Measurements from ENCODE around the gene ITGB7. TPM values are rescaled to one million over a fixed set of nuclear protein-coding genes. Genes with fewer than 3 reads are reported as not detected.

The ITGB7 gene
- total RNA-seq, 1 donor from 2014 or later: 1.3 TPM

DNA sequence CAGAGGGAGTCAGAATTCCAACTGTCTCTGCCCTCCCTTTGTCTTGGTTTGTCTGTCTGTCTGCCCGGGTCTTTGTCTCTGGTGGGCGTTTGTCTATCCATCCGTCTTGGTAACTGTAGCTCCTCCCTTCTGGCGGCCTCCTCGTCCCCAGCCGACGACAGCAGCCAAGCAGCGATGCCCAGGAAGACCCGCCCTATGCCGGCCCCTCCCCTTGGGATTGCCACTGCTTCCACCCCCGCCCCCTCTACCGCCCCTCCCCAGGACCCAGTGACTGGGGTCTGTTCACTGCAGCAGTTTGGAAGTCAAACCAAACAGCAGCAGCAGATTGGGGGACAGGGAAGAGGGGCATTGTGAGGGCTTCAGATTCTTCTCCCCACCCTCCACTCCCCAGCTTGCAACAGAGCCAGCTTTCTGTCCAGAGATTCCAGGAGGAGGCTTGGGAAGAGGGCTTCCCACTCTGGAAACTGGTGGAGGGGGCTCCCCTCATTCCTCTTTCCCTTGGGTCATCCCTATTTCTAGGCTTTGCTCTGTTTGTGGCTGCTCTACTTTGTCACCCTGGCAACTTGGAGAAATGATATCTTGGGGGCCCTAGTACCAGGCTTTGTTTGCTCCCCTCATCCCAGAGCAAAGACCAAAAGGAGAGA, 27.3 kb upstream of the ITGB7 start:
- Mint-ChIP-seq H3K27me3 (ENCODE audit: low read depth, unreplicated experiment) (peaks cover 10% of the 10 kb centered on the region), H3K27ac (ENCODE audit: unreplicated experiment) (peak overlapping the region; percentile 34), H3K9me3 (ENCODE audit: unreplicated experiment) (no peaks in the 10 kb centered on the region), H3K36me3 (ENCODE audit: low read depth, unreplicated experiment) (peaks cover 3% of the 10 kb centered on the region), H3K4me1 (ENCODE audit: low read depth, unreplicated experiment) (peaks cover 21% of the 10 kb centered on the region), H3K4me3 (ENCODE audit: unreplicated experiment) (no peak overlapping the region)
- peaks cover 24% of the 10 kb centered on the region for H3K4me1 ChIP-seq (ENCODE audit: insufficient read depth, low read length)
- no peaks in the 10 kb centered on the region for H3K9me3 ChIP-seq (ENCODE audit: insufficient read depth, low read depth, low read length)
- FAIRE-seq (no peak), DNase-seq (ENCODE audit: low read depth) (no peak)
- TF ChIP-seq, protein P1, sequence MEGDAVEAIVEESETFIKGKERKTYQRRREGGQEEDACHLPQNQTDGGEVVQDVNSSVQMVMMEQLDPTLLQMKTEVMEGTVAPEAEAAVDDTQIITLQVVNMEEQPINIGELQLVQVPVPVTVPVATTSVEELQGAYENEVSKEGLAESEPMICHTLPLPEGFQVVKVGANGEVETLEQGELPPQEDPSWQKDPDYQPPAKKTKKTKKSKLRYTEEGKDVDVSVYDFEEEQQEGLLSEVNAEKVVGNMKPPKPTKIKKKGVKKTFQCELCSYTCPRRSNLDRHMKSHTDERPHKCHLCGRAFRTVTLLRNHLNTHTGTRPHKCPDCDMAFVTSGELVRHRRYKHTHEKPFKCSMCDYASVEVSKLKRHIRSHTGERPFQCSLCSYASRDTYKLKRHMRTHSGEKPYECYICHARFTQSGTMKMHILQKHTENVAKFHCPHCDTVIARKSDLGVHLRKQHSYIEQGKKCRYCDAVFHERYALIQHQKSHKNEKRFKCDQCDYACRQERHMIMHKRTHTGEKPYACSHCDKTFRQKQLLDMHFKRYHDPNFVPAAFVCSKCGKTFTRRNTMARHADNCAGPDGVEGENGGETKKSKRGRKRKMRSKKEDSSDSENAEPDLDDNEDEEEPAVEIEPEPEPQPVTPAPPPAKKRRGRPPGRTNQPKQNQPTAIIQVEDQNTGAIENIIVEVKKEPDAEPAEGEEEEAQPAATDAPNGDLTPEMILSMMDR (IDR thresholded peaks at IDR 0.05; ENCODE audit: insufficient read depth, low read depth, low read length): no peak
- no peak for TF ChIP-seq EZH2 (IDR thresholded peaks at IDR 0.05; ENCODE audit: insufficient read depth, low read length)
- H3K36me3 ChIP-seq (ENCODE audit: insufficient read depth, low read length): no peaks in the 10 kb centered on the region
- H3K9ac ChIP-seq (ENCODE audit: low read length): no peak overlapping the region
- no peak overlapping the region for H3K4me3 ChIP-seq (ENCODE audit: insufficient read depth, low read depth, low read length)
- peak overlapping the region; percentile 50 for H2AFZ ChIP-seq (ENCODE audit: low read depth, low read length)
- no peaks in the 10 kb centered on the region for H3K79me2 ChIP-seq (ENCODE audit: insufficient read depth, low read length)
- H3K27ac ChIP-seq (ENCODE audit: low read depth, low read length): no peak overlapping the region
- peak overlapping the region; percentile 32 for H3K4me2 ChIP-seq (ENCODE audit: low read length)
- no peaks in the 10 kb centered on the region for H4K20me1 ChIP-seq (ENCODE audit: insufficient read depth, low read length)
- peaks cover 16% of the 10 kb centered on the region for H3K27me3 ChIP-seq (ENCODE audit: insufficient read depth, low read length)

DNA sequence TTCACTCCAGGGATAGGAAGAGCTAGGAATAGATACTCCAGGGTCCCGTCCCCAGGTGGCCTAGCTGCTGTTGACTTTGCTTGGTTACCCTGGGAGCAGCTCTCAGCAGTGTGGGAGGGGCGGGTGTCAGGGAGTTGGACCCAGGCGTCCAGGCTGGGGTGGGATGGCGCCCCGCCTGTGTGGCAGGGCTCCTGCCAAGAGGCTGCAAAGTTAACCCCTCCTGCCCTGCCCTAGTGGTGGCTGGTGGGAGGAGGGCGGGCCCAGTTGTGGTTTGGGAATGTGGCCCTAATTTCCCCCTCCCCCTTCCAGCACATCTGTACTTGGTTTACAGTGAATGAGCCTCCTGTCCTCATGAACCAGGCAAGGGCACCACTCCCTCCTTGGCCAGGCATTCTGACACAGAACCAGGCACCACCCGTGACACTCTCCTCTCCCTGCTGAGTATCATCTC, 26.6 kb upstream of the ITGB7 start:
- peak overlapping the region; percentile 32 for H3K4me2 ChIP-seq (ENCODE audit: low read length)
- H2AFZ ChIP-seq (ENCODE audit: low read depth, low read length): peak overlapping the region; percentile 50
- no peak overlapping the region for H3K4me3 ChIP-seq (ENCODE audit: insufficient read depth, low read depth, low read length)
- H4K20me1 ChIP-seq (ENCODE audit: insufficient read depth, low read length): no peaks in the 10 kb centered on the region
- no peak overlapping the region for H3K9ac ChIP-seq (ENCODE audit: low read length)
- H3K79me2 ChIP-seq (ENCODE audit: insufficient read depth, low read length): no peaks in the 10 kb centered on the region
- peaks cover 3% of the 10 kb centered on the region for H3K36me3 Mint-ChIP-seq (ENCODE audit: low read depth, unreplicated experiment)
- H3K9me3 Mint-ChIP-seq (ENCODE audit: unreplicated experiment): no peaks in the 10 kb centered on the region
- peaks cover 13% of the 10 kb centered on the region for H3K27me3 Mint-ChIP-seq (ENCODE audit: low read depth, unreplicated experiment)
- no peak for FAIRE-seq
- H3K4me1 ChIP-seq (ENCODE audit: insufficient read depth, low read length): peaks cover 24% of the 10 kb centered on the region
- H3K27ac Mint-ChIP-seq (ENCODE audit: unreplicated experiment): no peak overlapping the region
- no peak for TF ChIP-seq EZH2 (IDR thresholded peaks at IDR 0.05; ENCODE audit: insufficient read depth, low read length)
- TF ChIP-seq, protein P1 (IDR thresholded peaks at IDR 0.05; ENCODE audit: insufficient read depth, low read depth, low read length): no peak
- no peaks in the 10 kb centered on the region for H3K9me3 ChIP-seq (ENCODE audit: insufficient read depth, low read depth, low read length)
- peaks cover 16% of the 10 kb centered on the region for H3K27me3 ChIP-seq (ENCODE audit: insufficient read depth, low read length)
- H3K4me3 Mint-ChIP-seq (ENCODE audit: unreplicated experiment): peak overlapping the region; percentile 66
- no peaks in the 10 kb centered on the region for H3K36me3 ChIP-seq (ENCODE audit: insufficient read depth, low read length)
- peaks cover 21% of the 10 kb centered on the region for H3K4me1 Mint-ChIP-seq (ENCODE audit: low read depth, unreplicated experiment)
- no peak for DNase-seq (ENCODE audit: low read depth)
- H3K27ac ChIP-seq (ENCODE audit: low read depth, low read length): no peak overlapping the region

Measured in astrocyte (in vitro differentiated cells and primary cell).